ENCODE measurements around the gene ABCB9.
"Not testable (repeated sequence)": the region's sequence is repeated elsewhere in the genome, so short reads cannot be mapped to it uniquely, and the experiment has no call there.

Gene ABCB9

GRCh38 chr12:122941351-122941750 is 24.9 kb downstream of the ABCB9 start:
- DNase-seq (ENCODE audit: low read depth, low spot score): not testable (repeated sequence)

- DNase-seq (ENCODE audit: low read depth, low spot score): no peak
Measured at GRCh38 chr12:122939125-122939524, 27.1 kb downstream of the ABCB9 start.

GRCh38 chr12:122937622-122938091 is 28.6 kb downstream of the ABCB9 start:
- no peak for DNase-seq (ENCODE audit: low read depth, low spot score)

- no peak for DNase-seq (ENCODE audit: low read depth, low spot score)
Measured at GRCh38 chr12:122935318-122935717, 30.9 kb downstream of the ABCB9 start.

- no peak for DNase-seq (ENCODE audit: low read depth, low spot score)
Measured at GRCh38 chr12:122934722-122935121, 31.5 kb downstream of the ABCB9 start.

GRCh38 chr12:122932207-122932606 is 34.1 kb downstream of the ABCB9 start:
- DNase-seq (ENCODE audit: low read depth, low spot score): no peak

GRCh38 chr12:122929812-122930211 is 36.5 kb downstream of the ABCB9 start:
- DNase-seq (ENCODE audit: low read depth, low spot score): no peak

GRCh38 chr12:122929148-122929538 is 37.1 kb downstream of the ABCB9 start:
- DNase-seq (ENCODE audit: low read depth, low spot score): no peak

- DNase-seq (ENCODE audit: low read depth, low spot score): no peak
Measured at GRCh38 chr12:122928404-122929147, 37.7 kb downstream of the ABCB9 start.

- DNase-seq (ENCODE audit: low read depth, low spot score): no peak
Measured at GRCh38 chr12:122927756-122928403, 38.4 kb downstream of the ABCB9 start.

GRCh38 chr12:122921917-122922316 is 44.3 kb downstream of the ABCB9 start:
- no peak for DNase-seq (ENCODE audit: low read depth, low spot score)

GRCh38 chr12:122920687-122921086 is 45.6 kb downstream of the ABCB9 start:
- no peak for DNase-seq (ENCODE audit: low read depth, low spot score)

GRCh38 chr12:122918827-122919226 is 47.4 kb downstream of the ABCB9 start:
- DNase-seq (ENCODE audit: low read depth, low spot score): no peak

- no peak for DNase-seq (ENCODE audit: low read depth, low spot score)
Measured at GRCh38 chr12:122917507-122918121, 48.6 kb downstream of the ABCB9 start.

GRCh38 chr12:122909442-122910288 is 56.6 kb downstream of the ABCB9 start:
- no peak for DNase-seq (ENCODE audit: low read depth, low spot score)

GRCh38 chr12:122908915-122909314 is 57.3 kb downstream of the ABCB9 start:
- no peak for DNase-seq (ENCODE audit: low read depth, low spot score)

GRCh38 chr12:122905258-122905657 is 61.0 kb downstream of the ABCB9 start:
- DNase-seq (ENCODE audit: low read depth, low spot score): not testable (repeated sequence)

GRCh38 chr12:122903693-122904034 is 62.6 kb downstream of the ABCB9 start:
- DNase-seq (ENCODE audit: low read depth, low spot score): no peak

- no peak for DNase-seq (ENCODE audit: low read depth, low spot score)
Measured at GRCh38 chr12:122902854-122903692, 63.2 kb downstream of the ABCB9 start.

- DNase-seq (ENCODE audit: low read depth, low spot score): no peak
Measured at GRCh38 chr12:122899887-122900286, 66.4 kb downstream of the ABCB9 start.

GRCh38 chr12:122896662-122897061 is 69.6 kb downstream of the ABCB9 start:
- DNase-seq (ENCODE audit: low read depth, low spot score): no peak

Measured in activated CD4-positive, CD25-positive, alpha-beta regulatory T cell treated with anti-CD3 and anti-CD28 coated beads, Interleukin-2, amount 50 U/mL, for 16 hours (primary cell).